Measurements from ENCODE around the gene TAOK2. TPM values are rescaled to one million over a fixed set of nuclear protein-coding genes. Genes with fewer than 3 reads are reported as not detected.

Gene TAOK2
- total and polyA plus RNA-seq, 2 of the 13 experiments (the other 11 are each of a cell fraction or from before 2014, with no cell fraction given) = 17.4 to 43.2 TPM

DNA sequence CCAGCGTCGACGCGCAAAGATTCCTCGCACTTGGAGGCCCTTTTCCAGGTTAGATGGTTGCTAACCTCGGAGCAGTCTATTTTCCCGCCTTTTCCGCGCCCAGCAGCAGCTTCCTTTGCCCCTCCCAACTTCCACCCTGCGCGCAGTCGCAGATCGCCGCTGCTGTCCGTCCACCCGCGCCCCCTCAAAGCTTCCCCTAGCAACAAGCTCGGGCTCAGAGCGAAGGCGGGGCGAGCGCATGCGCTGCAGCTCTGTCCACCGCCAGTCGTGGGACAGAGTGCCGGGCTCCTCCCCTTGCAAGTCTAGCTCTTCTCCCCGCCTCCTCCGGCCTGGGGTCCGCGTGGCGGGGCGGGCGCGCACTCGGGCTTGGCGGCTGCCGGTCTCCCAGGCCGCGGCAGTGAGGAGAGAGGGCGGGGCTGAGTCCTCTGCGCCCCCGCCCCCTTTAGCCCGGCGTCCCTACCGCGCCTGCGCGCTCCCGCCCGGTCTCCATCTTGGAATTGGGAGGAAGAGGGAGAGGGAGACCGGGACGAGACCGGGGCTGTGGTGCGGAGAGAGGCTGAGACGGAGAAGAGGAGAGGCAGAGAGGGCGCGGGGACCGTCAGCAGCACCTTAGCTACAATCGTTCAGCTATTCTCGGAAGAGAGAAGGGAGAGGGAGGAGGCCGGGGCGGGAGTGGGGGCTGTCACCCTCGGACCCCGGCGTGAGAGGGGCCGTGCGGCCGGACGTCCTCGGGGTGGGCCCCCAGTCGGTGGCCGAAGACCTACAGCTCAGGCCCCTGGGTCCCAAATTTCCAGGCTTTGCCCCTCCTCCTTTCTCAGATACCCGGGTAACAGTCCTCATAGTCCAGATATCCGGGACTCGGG, at the start of gene TAOK2 (continued):
- TF ChIP-seq ZNF883 (CRISPR knock-in tag; IDR thresholded peaks at IDR 0.05; ENCODE audit: not compliant biosample characterization) = peak; percentile 96
- peak; percentile 53; the same call in 1 of the 2 replicates for TF ChIP-seq PITX1 (CRISPR knock-in tag; IDR thresholded peaks at IDR 0.05)
- TF ChIP-seq, protein P1, sequence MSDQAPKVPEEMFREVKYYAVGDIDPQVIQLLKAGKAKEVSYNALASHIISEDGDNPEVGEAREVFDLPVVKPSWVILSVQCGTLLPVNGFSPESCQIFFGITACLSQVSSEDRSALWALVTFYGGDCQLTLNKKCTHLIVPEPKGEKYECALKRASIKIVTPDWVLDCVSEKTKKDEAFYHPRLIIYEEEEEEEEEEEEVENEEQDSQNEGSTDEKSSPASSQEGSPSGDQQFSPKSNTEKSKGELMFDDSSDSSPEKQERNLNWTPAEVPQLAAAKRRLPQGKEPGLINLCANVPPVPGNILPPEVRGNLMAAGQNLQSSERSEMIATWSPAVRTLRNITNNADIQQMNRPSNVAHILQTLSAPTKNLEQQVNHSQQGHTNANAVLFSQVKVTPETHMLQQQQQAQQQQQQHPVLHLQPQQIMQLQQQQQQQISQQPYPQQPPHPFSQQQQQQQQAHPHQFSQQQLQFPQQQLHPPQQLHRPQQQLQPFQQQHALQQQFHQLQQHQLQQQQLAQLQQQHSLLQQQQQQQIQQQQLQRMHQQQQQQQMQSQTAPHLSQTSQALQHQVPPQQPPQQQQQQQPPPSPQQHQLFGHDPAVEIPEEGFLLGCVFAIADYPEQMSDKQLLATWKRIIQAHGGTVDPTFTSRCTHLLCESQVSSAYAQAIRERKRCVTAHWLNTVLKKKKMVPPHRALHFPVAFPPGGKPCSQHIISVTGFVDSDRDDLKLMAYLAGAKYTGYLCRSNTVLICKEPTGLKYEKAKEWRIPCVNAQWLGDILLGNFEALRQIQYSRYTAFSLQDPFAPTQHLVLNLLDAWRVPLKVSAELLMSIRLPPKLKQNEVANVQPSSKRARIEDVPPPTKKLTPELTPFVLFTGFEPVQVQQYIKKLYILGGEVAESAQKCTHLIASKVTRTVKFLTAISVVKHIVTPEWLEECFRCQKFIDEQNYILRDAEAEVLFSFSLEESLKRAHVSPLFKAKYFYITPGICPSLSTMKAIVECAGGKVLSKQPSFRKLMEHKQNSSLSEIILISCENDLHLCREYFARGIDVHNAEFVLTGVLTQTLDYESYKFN (CRISPR knock-in tag; conservative IDR thresholded peaks at IDR 0.05) = peak; percentile 79
- TF ChIP-seq, protein P2, sequence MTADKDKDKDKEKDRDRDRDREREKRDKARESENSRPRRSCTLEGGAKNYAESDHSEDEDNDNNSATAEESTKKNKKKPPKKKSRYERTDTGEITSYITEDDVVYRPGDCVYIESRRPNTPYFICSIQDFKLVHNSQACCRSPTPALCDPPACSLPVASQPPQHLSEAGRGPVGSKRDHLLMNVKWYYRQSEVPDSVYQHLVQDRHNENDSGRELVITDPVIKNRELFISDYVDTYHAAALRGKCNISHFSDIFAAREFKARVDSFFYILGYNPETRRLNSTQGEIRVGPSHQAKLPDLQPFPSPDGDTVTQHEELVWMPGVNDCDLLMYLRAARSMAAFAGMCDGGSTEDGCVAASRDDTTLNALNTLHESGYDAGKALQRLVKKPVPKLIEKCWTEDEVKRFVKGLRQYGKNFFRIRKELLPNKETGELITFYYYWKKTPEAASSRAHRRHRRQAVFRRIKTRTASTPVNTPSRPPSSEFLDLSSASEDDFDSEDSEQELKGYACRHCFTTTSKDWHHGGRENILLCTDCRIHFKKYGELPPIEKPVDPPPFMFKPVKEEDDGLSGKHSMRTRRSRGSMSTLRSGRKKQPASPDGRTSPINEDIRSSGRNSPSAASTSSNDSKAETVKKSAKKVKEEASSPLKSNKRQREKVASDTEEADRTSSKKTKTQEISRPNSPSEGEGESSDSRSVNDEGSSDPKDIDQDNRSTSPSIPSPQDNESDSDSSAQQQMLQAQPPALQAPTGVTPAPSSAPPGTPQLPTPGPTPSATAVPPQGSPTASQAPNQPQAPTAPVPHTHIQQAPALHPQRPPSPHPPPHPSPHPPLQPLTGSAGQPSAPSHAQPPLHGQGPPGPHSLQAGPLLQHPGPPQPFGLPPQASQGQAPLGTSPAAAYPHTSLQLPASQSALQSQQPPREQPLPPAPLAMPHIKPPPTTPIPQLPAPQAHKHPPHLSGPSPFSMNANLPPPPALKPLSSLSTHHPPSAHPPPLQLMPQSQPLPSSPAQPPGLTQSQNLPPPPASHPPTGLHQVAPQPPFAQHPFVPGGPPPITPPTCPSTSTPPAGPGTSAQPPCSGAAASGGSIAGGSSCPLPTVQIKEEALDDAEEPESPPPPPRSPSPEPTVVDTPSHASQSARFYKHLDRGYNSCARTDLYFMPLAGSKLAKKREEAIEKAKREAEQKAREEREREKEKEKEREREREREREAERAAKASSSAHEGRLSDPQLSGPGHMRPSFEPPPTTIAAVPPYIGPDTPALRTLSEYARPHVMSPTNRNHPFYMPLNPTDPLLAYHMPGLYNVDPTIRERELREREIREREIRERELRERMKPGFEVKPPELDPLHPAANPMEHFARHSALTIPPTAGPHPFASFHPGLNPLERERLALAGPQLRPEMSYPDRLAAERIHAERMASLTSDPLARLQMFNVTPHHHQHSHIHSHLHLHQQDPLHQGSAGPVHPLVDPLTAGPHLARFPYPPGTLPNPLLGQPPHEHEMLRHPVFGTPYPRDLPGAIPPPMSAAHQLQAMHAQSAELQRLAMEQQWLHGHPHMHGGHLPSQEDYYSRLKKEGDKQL (CRISPR knock-in tag; IDR thresholded peaks at IDR 0.05; ENCODE audit: low read depth) = no peak
- peak; percentile 79 for TF ChIP-seq TGIF2 (CRISPR knock-in tag; IDR thresholded peaks at IDR 0.05)
- TF ChIP-seq FOSL1 (CRISPR knock-in tag; IDR thresholded peaks at IDR 0.05; ENCODE audit: borderline replicate concordance) = no peak
- TF ChIP-seq, protein P3, sequence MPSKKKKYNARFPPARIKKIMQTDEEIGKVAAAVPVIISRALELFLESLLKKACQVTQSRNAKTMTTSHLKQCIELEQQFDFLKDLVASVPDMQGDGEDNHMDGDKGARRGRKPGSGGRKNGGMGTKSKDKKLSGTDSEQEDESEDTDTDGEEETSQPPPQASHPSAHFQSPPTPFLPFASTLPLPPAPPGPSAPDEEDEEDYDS (CRISPR knock-in tag; IDR thresholded peaks at IDR 0.05) = peak; percentile 87
- TF ChIP-seq ATF7 (IDR thresholded peaks at IDR 0.05) = no peak
- TF ChIP-seq ATF7 (CRISPR knock-in tag; IDR thresholded peaks at IDR 0.05) = 0 out of 2 replicates have a peak, but pooled peaks have one; percentile 78
- TF ChIP-seq, protein P4, sequence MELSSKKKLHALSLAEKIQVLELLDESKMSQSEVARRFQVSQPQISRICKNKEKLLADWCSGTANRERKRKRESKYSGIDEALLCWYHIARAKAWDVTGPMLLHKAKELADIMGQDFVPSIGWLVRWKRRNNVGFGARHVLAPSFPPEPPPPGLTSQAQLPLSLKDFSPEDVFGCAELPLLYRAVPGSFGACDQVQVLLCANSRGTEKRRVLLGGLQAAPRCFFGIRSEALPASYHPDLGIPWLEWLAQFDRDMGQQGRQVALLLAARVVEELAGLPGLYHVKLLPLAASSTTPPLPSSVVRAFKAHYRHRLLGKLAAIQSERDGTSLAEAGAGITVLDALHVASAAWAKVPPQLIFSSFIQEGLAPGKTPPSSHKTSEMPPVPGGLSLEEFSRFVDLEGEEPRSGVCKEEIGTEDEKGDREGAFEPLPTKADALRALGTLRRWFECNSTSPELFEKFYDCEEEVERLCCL (CRISPR knock-in tag; IDR thresholded peaks at IDR 0.05; ENCODE audit: borderline replicate concordance) = 0 out of 2 replicates have a peak, but pooled peaks have one; percentile 61
- TF ChIP-seq ZNF230 (CRISPR knock-in tag; IDR thresholded peaks at IDR 0.05) = peak; percentile 84; the same call in 1 of the 2 replicates
- TF ChIP-seq ZNF282 (IDR thresholded peaks at IDR 0.05; ENCODE audit: partially characterized antibody) = no peak
- TF ChIP-seq MTA1 (CRISPR knock-in tag; IDR thresholded peaks at IDR 0.05; ENCODE audit: borderline replicate concordance) = peak; percentile 73; the same call in 1 of the 2 replicates
- peak; percentile 86; the same call in 1 of the 2 replicates for TF ChIP-seq SMAD1 (CRISPR knock-in tag; IDR thresholded peaks at IDR 0.05; ENCODE audit: borderline replicate concordance, low read depth)
- peak; percentile 50; the same call in 1 of the 2 replicates for TF ChIP-seq DPF2 (CRISPR knock-in tag; IDR thresholded peaks at IDR 0.05; ENCODE audit: borderline replicate concordance, low read depth)
- no peak for TF ChIP-seq ZNF75D (CRISPR knock-in tag; IDR thresholded peaks at IDR 0.05; ENCODE audit: borderline replicate concordance)
- TF ChIP-seq ZBTB7B (CRISPR knock-in tag; IDR thresholded peaks at IDR 0.05) = no peak
- TF ChIP-seq ZMYM4 (CRISPR knock-in tag; IDR thresholded peaks at IDR 0.05) = peak; percentile 87

Data from HepG2 (cell line).